Stomach (tissue), 9 donors: Measurements from ENCODE around the gene VMP1. TPM values are rescaled to one million over a fixed set of nuclear protein-coding genes. Genes with fewer than 3 reads are reported as not detected.

ENCODE experiments used
- DNase-seq, 2 donors: peaks; one replicate each; pipeline versions ENCODE4 v3.0.0 to v3.0.0-alpha.2; 2013 to 2019
- H3K27ac ChIP-seq, 5 donors: fragments of 200-600 bp in 4 of 5; sonication (generic) in 4 of 5; one replicate each; pipeline ENCODE4 v1.5.1; 2013 to 2019; ENCODE audit warnings: mild to moderate bottlenecking in 1 of 5, moderate library complexity in 1 of 5
- H3K27me3 ChIP-seq, 3 donors: fragments of 200-600 bp; sonication (generic); one replicate each; pipeline ENCODE4 v1.5.1; 2017 to 2019; ENCODE audit warnings: mixed run types in 1 of 3
- H3K36me3 ChIP-seq, 4 donors: fragments of 200-600 bp; sonication (generic); 1 replicate in 3 of 4; 2 replicates in 1 of 4; pipeline ENCODE4 v1.5.1; 2016 to 2019
- H3K4me1 ChIP-seq, 4 donors: fragments of 200-600 bp; sonication (generic); one replicate each; pipeline ENCODE4 v1.5.1; 2016 to 2019
- H3K4me3 ChIP-seq, 4 donors: fragments of 200-600 bp; sonication (generic) in 3 of 4; one replicate each; pipeline ENCODE4 v1.5.1; 2016 to 2019; ENCODE audit warnings: mild to moderate bottlenecking in 1 of 4
- H3K9me3 ChIP-seq, 4 donors: fragments of 200-600 bp; sonication (generic); one replicate each; pipeline ENCODE4 v1.5.1; 2016 to 2019
- CTCF ChIP-seq, 7 experiments: fragments of 450-650 bp in 4 of 7; fragments of 200-600 bp in 3 of 7; sonication (generic) in 3 of 7; IDR thresholded peaks; one replicate each; pipeline ENCODE4 v1.5.1; 2016 to 2019; ENCODE audit warnings: antibody characterized with exemption in 7 of 7, control low read depth in 2 of 7, mild to moderate bottlenecking in 1 of 7
- EP300 ChIP-seq: sonication (generic); formaldehyde crosslinking; IDR thresholded peaks from one replicate; pipeline ENCODE4 v1.6.1; 2017; ENCODE audit warnings: antibody characterized with exemption
- POLR2A ChIP-seq, 4 donors: fragments of 450-650 bp; IDR thresholded peaks; one replicate each; pipeline ENCODE4 v1.6.1; 2016; ENCODE audit warnings: antibody characterized with exemption in 4 of 4, control low read depth in 2 of 4, mild to moderate bottlenecking in 1 of 4, moderate library complexity in 1 of 4
- POLR2AphosphoS5 ChIP-seq, 3 donors: sonication (generic); formaldehyde crosslinking; IDR thresholded peaks; one replicate each; pipeline ENCODE4 v1.6.1; 2016; ENCODE audit warnings: antibody characterized with exemption in 3 of 3
- WGBS, 5 donors: extraction: QIAGEN DNeasy Blood & Tissue Kit in 3 of 5; methylation state at CpG; one replicate each; pipeline versions ENCODE4 v1.1.5 to v1.1.7; 2013 to 2018; 5-methylcytosine and 5-hydroxymethylcytosine counted together
- intact Hi-C: fragments of 100-400 bp; cut with DNase I; formaldehyde crosslinking; loops from one replicate; pipeline ENCODE4 v1.15.1; 2023; ENCODE audit warnings: low total_unique reads
- polyA plus RNA-seq, 3 donors: library from polyadenylated mRNA; stranded (reverse); fragments of 200-250 nt; gene quantifications; one replicate each; pipeline ENCODE4 v1.2.3, GENCODE V29; 2013
- total RNA-seq, 5 donors: library from RNA; depleted of rRNA; stranded (reverse); fragments of >200 nt; gene quantifications; one replicate each; pipeline versions ENCODE4 v1.1.0 to v1.2.3, GENCODE V29; 2014 to 2016
- donor health status: healthy with polysubstance abuse.
- donor health status: Bipolar disorder and iron deficiency.
- donor health status: healthy.

Gene VMP1
- total and polyA plus RNA-seq, 8 donors: 24.4 to 562 (median 155) TPM

GRCh38 chr17:59727817-59728533 lies 20.5 kb downstream of the VMP1 start:
- H3K36me3 ChIP-seq: peaks cover 0 to 7% (median 5%) of the 10 kb centered on the region in 4 donors
- 88 to 100% (median 97%) methylated on average over 1 of the region's 1 CpG for WGBS, 5 donors

GRCh38 chr17:59730268-59730834 lies 22.9 kb downstream of the VMP1 start:
- Histone ChIP-seq H3K36me3 (peaks cover 0 to 17% (median 15%) of the 10 kb centered on the region in 4 donors), H3K4me3 (peak overlapping the region in 1 of 4 donors; percentile 10), H3K9me3 (no peaks in the 10 kb centered on the region), H3K27ac (peak overlapping the region in 3 of 5 donors; percentile 24 to 63 (median 60)), H3K4me1 (peaks cover 14 to 52% (median 37%) of the 10 kb centered on the region in 4 donors), H3K27me3 (no peaks in the 10 kb centered on the region)
- 78 to 96% (median 87%) methylated on average over 1 of the region's 1 CpG for WGBS, 5 donors
- TF ChIP-seq POLR2AphosphoS5 (IDR thresholded peaks at IDR 0.05): no peak
- no peak for TF ChIP-seq EP300
- no peak for TF ChIP-seq CTCF (IDR thresholded peaks at IDR 0.05)
- DNase-seq: no peak
- intact Hi-C loops: no loop called here

More at GRCh38 chr17:59727817-59728533, 20.5 kb downstream of the VMP1 start:
- Histone ChIP-seq H3K27me3 (no peaks in the 10 kb centered on the region), H3K27ac (peak overlapping the region in 1 of 5 donors; percentile 14), H3K9me3 (no peaks in the 10 kb centered on the region), H3K4me3 (no peak overlapping the region), H3K4me1 (peaks cover 35 to 76% (median 52%) of the 10 kb centered on the region in 4 donors)
- TF ChIP-seq EP300 (no peak), CTCF (IDR thresholded peaks at IDR 0.05) (no peak), POLR2A (IDR thresholded peaks at IDR 0.05) (no peak), POLR2AphosphoS5 (IDR thresholded peaks at IDR 0.05) (no peak)
- no peak for DNase-seq
- intact Hi-C loops: no loop called here

GRCh38 chr17:59733697-59734096 lies 26.2 kb downstream of the VMP1 start:
- DNase-seq: no peak

More at GRCh38 chr17:59733697-59734096, 26.2 kb downstream of the VMP1 start:
- H3K9me3 ChIP-seq: no peaks in the 10 kb centered on the region
- peaks cover 0 to 19% (median 11%) of the 10 kb centered on the region in 4 donors for H3K4me1 ChIP-seq
- 90 to 100% (median 98%) methylated on average over 2 of the region's 2 CpGs for WGBS, 5 donors
- intact Hi-C loops: no loop called here
- H3K27me3 ChIP-seq: no peaks in the 10 kb centered on the region
- H3K36me3 ChIP-seq: peaks cover 20 to 47% (median 45%) of the 10 kb centered on the region in 4 donors
- no peak overlapping the region for H3K4me3 ChIP-seq
- no peak for TF ChIP-seq EP300
- TF ChIP-seq CTCF (IDR thresholded peaks at IDR 0.05): no peak
- no peak for TF ChIP-seq POLR2A (IDR thresholded peaks at IDR 0.05)
- no peak for TF ChIP-seq POLR2AphosphoS5 (IDR thresholded peaks at IDR 0.05)
- no peak overlapping the region for H3K27ac ChIP-seq
